ENCODE measurements around the gene C1QTNF1. TPM values are rescaled to one million over a fixed set of nuclear protein-coding genes. Genes with fewer than 3 reads are reported as not detected.
"Not testable (repeated sequence)": the region's sequence is repeated elsewhere in the genome, so short reads cannot be mapped to it uniquely, and the experiment has no call there.

C1QTNF1 gene
- total RNA-seq, 1 donor from 2014 or later, result 41.7 TPM

- no peak for DNase-seq (ENCODE audit: low spot score)
Measured at GRCh38 chr17:79005063-79005861, 18.7 kb upstream of the C1QTNF1 start.

GRCh38 chr17:79006046-79006445, 17.9 kb upstream of the C1QTNF1 start:
- DNase-seq (ENCODE audit: low spot score), result no peak

- DNase-seq (ENCODE audit: low spot score), result no peak
Measured at GRCh38 chr17:79006794-79007503, 17.0 kb upstream of the C1QTNF1 start.

GRCh38 chr17:79007504-79008381, 16.2 kb upstream of the C1QTNF1 start:
- no peak for DNase-seq (ENCODE audit: low spot score)

GRCh38 chr17:79008666-79009387, 15.1 kb upstream of the C1QTNF1 start:
- no peak for DNase-seq (ENCODE audit: low spot score)

GRCh38 chr17:79009397-79010303, 14.3 kb upstream of the C1QTNF1 start, which contains the start of gene CANT1:
TSS of gene CANT1 (minus strand) at chr17:79009764. CDS start at chr17:78997622, 12,142 bp downstream.
- peak; percentile 94 for DNase-seq (ENCODE audit: low spot score)

- DNase-seq (ENCODE audit: low spot score), result no peak
Measured at GRCh38 chr17:79010304-79010646, 13.7 kb upstream of the C1QTNF1 start.

- no peak for DNase-seq (ENCODE audit: low spot score)
Measured at GRCh38 chr17:79011451-79012147, 12.4 kb upstream of the C1QTNF1 start.

GRCh38 chr17:79012563-79013134, 11.3 kb upstream of the C1QTNF1 start:
- no peak for DNase-seq (ENCODE audit: low spot score)

- no peak for DNase-seq (ENCODE audit: low spot score)
Measured at GRCh38 chr17:79014158-79014758, 9.7 kb upstream of the C1QTNF1 start.

GRCh38 chr17:79017546-79018369, 6.2 kb upstream of the C1QTNF1 start:
- no peak for DNase-seq (ENCODE audit: low spot score)

- DNase-seq (ENCODE audit: low spot score), result no peak
Measured at GRCh38 chr17:79018370-79018695, 5.6 kb upstream of the C1QTNF1 start.

- DNase-seq (ENCODE audit: low spot score), result no peak
Measured at GRCh38 chr17:79019261-79019631, 4.7 kb upstream of the C1QTNF1 start.

- peak; percentile 71 for DNase-seq (ENCODE audit: low spot score)
Measured at GRCh38 chr17:79019632-79020584, 4.1 kb upstream of the C1QTNF1 start.

GRCh38 chr17:79020631-79021301, 3.2 kb upstream of the C1QTNF1 start:
- DNase-seq (ENCODE audit: low spot score), result no peak

- not testable (repeated sequence) for DNase-seq (ENCODE audit: low spot score)
Measured at GRCh38 chr17:79021929-79022328, 2.0 kb upstream of the C1QTNF1 start.
